ENCODE measurements around the gene RABGAP1L. TPM values are rescaled to one million over a fixed set of nuclear protein-coding genes. Genes with fewer than 3 reads are reported as not detected.

RABGAP1L gene
- polyA plus RNA-seq, 1 donor (not counting 4 experiments of a cell fraction or from before 2014, with no cell fraction given), result 24.2 TPM

GRCh38 chr1:174198202-174198601 is 38.9 kb downstream of the RABGAP1L start:
- no peak for DNase-seq (ENCODE audit: low read depth, low spot score)
- no peaks in the 10 kb centered on the region for H3K4me1 ChIP-seq (ENCODE audit: control insufficient read depth, extremely low read depth, insufficient read depth, low read length)
- no peaks in the 10 kb centered on the region for H3K27me3 ChIP-seq (ENCODE audit: control insufficient read depth, extremely low read depth, insufficient read depth, low read length)
- H3K4me2 ChIP-seq (ENCODE audit: control insufficient read depth, extremely low read depth, insufficient read depth, low read depth, low read length), result no peak overlapping the region
- H3K27ac ChIP-seq (ENCODE audit: control insufficient read depth, insufficient read depth, low read length), result no peak overlapping the region
- no peak for FAIRE-seq
- TF ChIP-seq CTCF (optimal IDR thresholded peaks at IDR 0.05 in 1 of 3, IDR thresholded peaks at IDR 0.05 in 1 of 3, conservative IDR thresholded peaks at IDR 0.05 in 1 of 3; ENCODE audit: extremely low read depth in 1 of 3, insufficient read depth in 2 of 3, low read length in 3 of 3) (no peak), EZH2 (IDR thresholded peaks at IDR 0.05; ENCODE audit: low read length) (no peak)
- H3K36me3 ChIP-seq (ENCODE audit: control insufficient read depth in 2 of 2, extremely low read depth in 1 of 2, insufficient read depth in 2 of 2, low read length in 2 of 2), result no peaks in the 10 kb centered on the region
- no peaks in the 10 kb centered on the region for H3K9me1 ChIP-seq (ENCODE audit: control insufficient read depth, extremely low read depth, insufficient read depth, low read length)
- H3K9me3 ChIP-seq (ENCODE audit: control insufficient read depth, low read depth, low read length), result no peaks in the 10 kb centered on the region
- H3K9ac ChIP-seq (ENCODE audit: control insufficient read depth, extremely low read depth, insufficient read depth, low read length), result no peak overlapping the region
- H3K79me2 ChIP-seq (ENCODE audit: control insufficient read depth, insufficient read depth, low read length), result peaks cover 10% of the 10 kb centered on the region
- H2AFZ ChIP-seq (ENCODE audit: control insufficient read depth, low read length), result no peak overlapping the region
- H4K20me1 ChIP-seq (ENCODE audit: control insufficient read depth, extremely low read depth, insufficient read depth, low read length), result no peaks in the 10 kb centered on the region
- dilution Hi-C loops (cut with MboI; ENCODE audit: extremely low pct_ligation_motif_present, low sequenced_read_pairs), result no loop called here
- no peak overlapping the region for H3K4me3 ChIP-seq (ENCODE audit: control insufficient read depth in 2 of 3, extremely low read depth in 1 of 3, insufficient read depth in 2 of 3, low read depth in 1 of 3, low read length in 3 of 3)

GRCh38 chr1:174200746-174201145 is 41.4 kb downstream of the RABGAP1L start:
- Histone ChIP-seq H3K27ac (ENCODE audit: control insufficient read depth, insufficient read depth, low read length) (no peak overlapping the region), H3K4me3 (ENCODE audit: control insufficient read depth in 2 of 3, extremely low read depth in 1 of 3, insufficient read depth in 2 of 3, low read depth in 1 of 3, low read length in 3 of 3) (no peak overlapping the region), H2AFZ (ENCODE audit: control insufficient read depth, low read length) (no peak overlapping the region), H4K20me1 (ENCODE audit: control insufficient read depth, extremely low read depth, insufficient read depth, low read length) (no peaks in the 10 kb centered on the region), H3K27me3 (ENCODE audit: control insufficient read depth, extremely low read depth, insufficient read depth, low read length) (no peaks in the 10 kb centered on the region), H3K9me3 (ENCODE audit: control insufficient read depth, low read depth, low read length) (no peaks in the 10 kb centered on the region), H3K9me1 (ENCODE audit: control insufficient read depth, extremely low read depth, insufficient read depth, low read length) (no peaks in the 10 kb centered on the region), H3K36me3 (ENCODE audit: control insufficient read depth in 2 of 2, extremely low read depth in 1 of 2, insufficient read depth in 2 of 2, low read length in 2 of 2) (no peaks in the 10 kb centered on the region), H3K4me1 (ENCODE audit: control insufficient read depth, extremely low read depth, insufficient read depth, low read length) (no peaks in the 10 kb centered on the region), H3K79me2 (ENCODE audit: control insufficient read depth, insufficient read depth, low read length) (peaks cover 18% of the 10 kb centered on the region), H3K9ac (ENCODE audit: control insufficient read depth, extremely low read depth, insufficient read depth, low read length) (no peak overlapping the region), H3K4me2 (ENCODE audit: control insufficient read depth, extremely low read depth, insufficient read depth, low read depth, low read length) (no peak overlapping the region)
- dilution Hi-C loops (cut with MboI; ENCODE audit: extremely low pct_ligation_motif_present, low sequenced_read_pairs), result no loop called here
- no peak for TF ChIP-seq EZH2 (IDR thresholded peaks at IDR 0.05; ENCODE audit: low read length)
- TF ChIP-seq CTCF (optimal IDR thresholded peaks at IDR 0.05 in 1 of 3, IDR thresholded peaks at IDR 0.05 in 1 of 3, conservative IDR thresholded peaks at IDR 0.05 in 1 of 3; ENCODE audit: extremely low read depth in 1 of 3, insufficient read depth in 2 of 3, low read length in 3 of 3), result no peak
- FAIRE-seq (no peak), DNase-seq (ENCODE audit: low read depth, low spot score) (no peak)

Measured in keratinocyte (primary cell).